ENCODE measurements around the gene RASGEF1B. TPM values are rescaled to one million over a fixed set of nuclear protein-coding genes. Genes with fewer than 3 reads are reported as not detected.

RASGEF1B gene
- total and polyA plus RNA-seq, 2 experiments from 2014 or later: 2.8 to 5.2 TPM

DNA sequence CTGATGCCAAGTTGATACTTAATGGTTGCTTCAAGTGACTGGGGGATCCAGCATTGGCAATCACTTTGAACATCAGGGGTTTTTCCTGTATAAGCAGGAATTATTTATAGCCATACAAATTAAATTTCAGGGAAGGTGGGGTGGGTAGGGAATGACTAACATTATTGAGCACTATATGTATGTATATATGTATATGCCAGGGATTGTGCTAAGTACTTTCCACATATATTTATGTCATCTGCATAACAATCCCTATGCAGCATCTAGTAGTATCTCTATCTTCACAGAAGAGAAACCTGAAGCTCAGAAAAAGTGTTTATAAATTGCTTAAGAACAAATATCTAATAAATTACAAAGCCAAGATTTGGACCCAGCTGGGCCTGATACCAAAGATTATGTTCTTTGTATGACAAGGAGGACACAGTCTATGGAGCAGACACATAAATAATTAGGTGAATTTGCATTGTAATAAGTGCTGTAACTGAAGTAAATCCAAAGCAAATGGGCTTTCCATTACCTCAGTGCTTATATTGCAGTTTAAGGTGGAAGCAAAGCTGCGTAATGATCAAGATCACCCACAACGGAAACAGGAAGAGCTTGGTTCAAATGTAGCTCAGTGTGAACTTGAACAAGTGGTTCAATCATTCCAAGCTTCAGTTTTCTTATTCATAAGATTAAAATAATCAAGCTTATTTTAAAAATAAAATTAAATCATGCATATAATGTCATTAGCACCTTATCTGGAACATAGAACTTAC, 18.9 kb upstream of the RASGEF1B start:
- Histone ChIP-seq H3K4me3 (no peak overlapping the region), H3K27ac (ENCODE audit: low read depth) (no peak overlapping the region), H3K79me2 (replicated peaks; ENCODE audit: insufficient read depth) (no peaks in the 10 kb centered on the region), H3F3A (replicated peaks; ENCODE audit: low read depth) (no peaks in the 10 kb centered on the region; the same call in 1 of the 2 replicates), H3K4me1 (ENCODE audit: insufficient read depth) (peaks cover 5% of the 10 kb centered on the region; the same call in 1 of the 2 replicates), H2AFZ (no peak overlapping the region), H3K9me2 (ENCODE audit: insufficient read depth) (no peaks in the 10 kb centered on the region; the same call in 1 of the 2 replicates), H3K36me3 (ENCODE audit: insufficient read depth) (no peaks in the 10 kb centered on the region), H4K20me1 (replicated peaks; ENCODE audit: insufficient read depth) (no peaks in the 10 kb centered on the region), H3K27me3 (ENCODE audit: insufficient read depth) (no peaks in the 10 kb centered on the region), H3K4me2 (no peak overlapping the region; the same call in 1 of the 2 replicates)
- TF ChIP-seq, protein P1, sequence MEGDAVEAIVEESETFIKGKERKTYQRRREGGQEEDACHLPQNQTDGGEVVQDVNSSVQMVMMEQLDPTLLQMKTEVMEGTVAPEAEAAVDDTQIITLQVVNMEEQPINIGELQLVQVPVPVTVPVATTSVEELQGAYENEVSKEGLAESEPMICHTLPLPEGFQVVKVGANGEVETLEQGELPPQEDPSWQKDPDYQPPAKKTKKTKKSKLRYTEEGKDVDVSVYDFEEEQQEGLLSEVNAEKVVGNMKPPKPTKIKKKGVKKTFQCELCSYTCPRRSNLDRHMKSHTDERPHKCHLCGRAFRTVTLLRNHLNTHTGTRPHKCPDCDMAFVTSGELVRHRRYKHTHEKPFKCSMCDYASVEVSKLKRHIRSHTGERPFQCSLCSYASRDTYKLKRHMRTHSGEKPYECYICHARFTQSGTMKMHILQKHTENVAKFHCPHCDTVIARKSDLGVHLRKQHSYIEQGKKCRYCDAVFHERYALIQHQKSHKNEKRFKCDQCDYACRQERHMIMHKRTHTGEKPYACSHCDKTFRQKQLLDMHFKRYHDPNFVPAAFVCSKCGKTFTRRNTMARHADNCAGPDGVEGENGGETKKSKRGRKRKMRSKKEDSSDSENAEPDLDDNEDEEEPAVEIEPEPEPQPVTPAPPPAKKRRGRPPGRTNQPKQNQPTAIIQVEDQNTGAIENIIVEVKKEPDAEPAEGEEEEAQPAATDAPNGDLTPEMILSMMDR (conservative IDR thresholded peaks at IDR 0.05; ENCODE audit: low read depth in 2 of 2): no peak
- TF ChIP-seq STAT1 (IDR thresholded peaks at IDR 0.05; ENCODE audit: unreplicated experiment): no peak
- TF ChIP-seq, protein P2, sequence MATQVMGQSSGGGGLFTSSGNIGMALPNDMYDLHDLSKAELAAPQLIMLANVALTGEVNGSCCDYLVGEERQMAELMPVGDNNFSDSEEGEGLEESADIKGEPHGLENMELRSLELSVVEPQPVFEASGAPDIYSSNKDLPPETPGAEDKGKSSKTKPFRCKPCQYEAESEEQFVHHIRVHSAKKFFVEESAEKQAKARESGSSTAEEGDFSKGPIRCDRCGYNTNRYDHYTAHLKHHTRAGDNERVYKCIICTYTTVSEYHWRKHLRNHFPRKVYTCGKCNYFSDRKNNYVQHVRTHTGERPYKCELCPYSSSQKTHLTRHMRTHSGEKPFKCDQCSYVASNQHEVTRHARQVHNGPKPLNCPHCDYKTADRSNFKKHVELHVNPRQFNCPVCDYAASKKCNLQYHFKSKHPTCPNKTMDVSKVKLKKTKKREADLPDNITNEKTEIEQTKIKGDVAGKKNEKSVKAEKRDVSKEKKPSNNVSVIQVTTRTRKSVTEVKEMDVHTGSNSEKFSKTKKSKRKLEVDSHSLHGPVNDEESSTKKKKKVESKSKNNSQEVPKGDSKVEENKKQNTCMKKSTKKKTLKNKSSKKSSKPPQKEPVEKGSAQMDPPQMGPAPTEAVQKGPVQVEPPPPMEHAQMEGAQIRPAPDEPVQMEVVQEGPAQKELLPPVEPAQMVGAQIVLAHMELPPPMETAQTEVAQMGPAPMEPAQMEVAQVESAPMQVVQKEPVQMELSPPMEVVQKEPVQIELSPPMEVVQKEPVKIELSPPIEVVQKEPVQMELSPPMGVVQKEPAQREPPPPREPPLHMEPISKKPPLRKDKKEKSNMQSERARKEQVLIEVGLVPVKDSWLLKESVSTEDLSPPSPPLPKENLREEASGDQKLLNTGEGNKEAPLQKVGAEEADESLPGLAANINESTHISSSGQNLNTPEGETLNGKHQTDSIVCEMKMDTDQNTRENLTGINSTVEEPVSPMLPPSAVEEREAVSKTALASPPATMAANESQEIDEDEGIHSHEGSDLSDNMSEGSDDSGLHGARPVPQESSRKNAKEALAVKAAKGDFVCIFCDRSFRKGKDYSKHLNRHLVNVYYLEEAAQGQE (IDR thresholded peaks at IDR 0.05; ENCODE audit: unreplicated experiment): no peak
- TF ChIP-seq, protein P3, sequence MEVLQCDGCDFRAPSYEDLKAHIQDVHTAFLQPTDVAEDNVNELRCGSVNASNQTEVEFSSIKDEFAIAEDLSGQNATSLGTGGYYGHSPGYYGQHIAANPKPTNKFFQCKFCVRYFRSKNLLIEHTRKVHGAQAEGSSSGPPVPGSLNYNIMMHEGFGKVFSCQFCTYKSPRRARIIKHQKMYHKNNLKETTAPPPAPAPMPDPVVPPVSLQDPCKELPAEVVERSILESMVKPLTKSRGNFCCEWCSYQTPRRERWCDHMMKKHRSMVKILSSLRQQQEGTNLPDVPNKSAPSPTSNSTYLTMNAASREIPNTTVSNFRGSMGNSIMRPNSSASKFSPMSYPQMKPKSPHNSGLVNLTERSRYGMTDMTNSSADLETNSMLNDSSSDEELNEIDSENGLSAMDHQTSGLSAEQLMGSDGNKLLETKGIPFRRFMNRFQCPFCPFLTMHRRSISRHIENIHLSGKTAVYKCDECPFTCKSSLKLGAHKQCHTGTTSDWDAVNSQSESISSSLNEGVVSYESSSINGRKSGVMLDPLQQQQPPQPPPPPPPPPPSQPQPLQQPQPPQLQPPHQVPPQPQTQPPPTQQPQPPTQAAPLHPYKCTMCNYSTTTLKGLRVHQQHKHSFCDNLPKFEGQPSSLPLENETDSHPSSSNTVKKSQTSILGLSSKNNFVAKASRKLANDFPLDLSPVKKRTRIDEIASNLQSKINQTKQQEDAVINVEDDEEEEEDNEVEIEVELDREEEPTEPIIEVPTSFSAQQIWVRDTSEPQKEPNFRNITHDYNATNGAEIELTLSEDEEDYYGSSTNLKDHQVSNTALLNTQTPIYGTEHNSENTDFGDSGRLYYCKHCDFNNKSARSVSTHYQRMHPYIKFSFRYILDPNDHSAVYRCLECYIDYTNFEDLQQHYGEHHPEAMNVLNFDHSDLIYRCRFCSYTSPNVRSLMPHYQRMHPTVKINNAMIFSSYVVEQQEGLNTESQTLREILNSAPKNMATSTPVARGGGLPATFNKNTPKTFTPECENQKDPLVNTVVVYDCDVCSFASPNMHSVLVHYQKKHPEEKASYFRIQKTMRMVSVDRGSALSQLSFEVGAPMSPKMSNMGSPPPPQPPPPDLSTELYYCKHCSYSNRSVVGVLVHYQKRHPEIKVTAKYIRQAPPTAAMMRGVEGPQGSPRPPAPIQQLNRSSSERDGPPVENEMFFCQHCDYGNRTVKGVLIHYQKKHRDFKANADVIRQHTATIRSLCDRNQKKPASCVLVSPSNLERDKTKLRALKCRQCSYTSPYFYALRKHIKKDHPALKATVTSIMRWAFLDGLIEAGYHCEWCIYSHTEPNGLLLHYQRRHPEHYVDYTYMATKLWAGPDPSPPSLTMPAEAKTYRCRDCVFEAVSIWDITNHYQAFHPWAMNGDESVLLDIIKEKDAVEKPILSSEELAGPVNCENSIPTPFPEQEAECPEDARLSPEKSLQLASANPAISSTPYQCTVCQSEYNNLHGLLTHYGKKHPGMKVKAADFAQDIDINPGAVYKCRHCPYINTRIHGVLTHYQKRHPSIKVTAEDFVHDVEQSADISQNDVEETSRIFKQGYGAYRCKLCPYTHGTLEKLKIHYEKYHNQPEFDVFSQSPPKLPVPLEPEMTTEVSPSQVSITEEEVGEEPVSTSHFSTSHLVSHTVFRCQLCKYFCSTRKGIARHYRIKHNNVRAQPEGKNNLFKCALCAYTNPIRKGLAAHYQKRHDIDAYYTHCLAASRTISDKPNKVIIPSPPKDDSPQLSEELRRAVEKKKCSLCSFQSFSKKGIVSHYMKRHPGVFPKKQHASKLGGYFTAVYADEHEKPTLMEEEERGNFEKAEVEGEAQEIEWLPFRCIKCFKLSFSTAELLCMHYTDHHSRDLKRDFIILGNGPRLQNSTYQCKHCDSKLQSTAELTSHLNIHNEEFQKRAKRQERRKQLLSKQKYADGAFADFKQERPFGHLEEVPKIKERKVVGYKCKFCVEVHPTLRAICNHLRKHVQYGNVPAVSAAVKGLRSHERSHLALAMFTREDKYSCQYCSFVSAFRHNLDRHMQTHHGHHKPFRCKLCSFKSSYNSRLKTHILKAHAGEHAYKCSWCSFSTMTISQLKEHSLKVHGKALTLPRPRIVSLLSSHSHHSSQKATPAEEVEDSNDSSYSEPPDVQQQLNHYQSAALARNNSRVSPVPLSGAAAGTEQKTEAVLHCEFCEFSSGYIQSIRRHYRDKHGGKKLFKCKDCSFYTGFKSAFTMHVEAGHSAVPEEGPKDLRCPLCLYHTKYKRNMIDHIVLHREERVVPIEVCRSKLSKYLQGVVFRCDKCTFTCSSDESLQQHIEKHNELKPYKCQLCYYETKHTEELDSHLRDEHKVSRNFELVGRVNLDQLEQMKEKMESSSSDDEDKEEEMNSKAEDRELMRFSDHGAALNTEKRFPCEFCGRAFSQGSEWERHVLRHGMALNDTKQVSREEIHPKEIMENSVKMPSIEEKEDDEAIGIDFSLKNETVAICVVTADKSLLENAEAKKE (CRISPR knock-in tag; IDR thresholded peaks at IDR 0.05): no peak
- no peak for TF ChIP-seq JUNB (IDR thresholded peaks at IDR 0.05; ENCODE audit: unreplicated experiment)
- TF ChIP-seq, protein P4, sequence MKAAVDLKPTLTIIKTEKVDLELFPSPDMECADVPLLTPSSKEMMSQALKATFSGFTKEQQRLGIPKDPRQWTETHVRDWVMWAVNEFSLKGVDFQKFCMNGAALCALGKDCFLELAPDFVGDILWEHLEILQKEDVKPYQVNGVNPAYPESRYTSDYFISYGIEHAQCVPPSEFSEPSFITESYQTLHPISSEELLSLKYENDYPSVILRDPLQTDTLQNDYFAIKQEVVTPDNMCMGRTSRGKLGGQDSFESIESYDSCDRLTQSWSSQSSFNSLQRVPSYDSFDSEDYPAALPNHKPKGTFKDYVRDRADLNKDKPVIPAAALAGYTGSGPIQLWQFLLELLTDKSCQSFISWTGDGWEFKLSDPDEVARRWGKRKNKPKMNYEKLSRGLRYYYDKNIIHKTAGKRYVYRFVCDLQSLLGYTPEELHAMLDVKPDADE (IDR thresholded peaks at IDR 0.05): no peak
- no peak for DNase-seq (ENCODE audit: low spot score)
- ATAC-seq: no peak
- H3K36me3 Mint-ChIP-seq (ENCODE audit: low read depth): peaks cover 18% of the 10 kb centered on the region; the same call in 2 of the 3 replicates
- H3K27ac Mint-ChIP-seq: no peak overlapping the region
- peaks cover 18% of the 10 kb centered on the region for H3K4me1 Mint-ChIP-seq
- H3K9me3 Mint-ChIP-seq: peaks cover 15% of the 10 kb centered on the region; the same call in 2 of the 3 replicates
- H3K27me3 Mint-ChIP-seq (ENCODE audit: insufficient read depth, low read depth, poor library complexity): peaks cover 2% of the 10 kb centered on the region
- no peak overlapping the region for H3K4me3 Mint-ChIP-seq

All from GM23338 (cell line).